ENCODE results near the gene CAD.

The CAD gene

DNA sequence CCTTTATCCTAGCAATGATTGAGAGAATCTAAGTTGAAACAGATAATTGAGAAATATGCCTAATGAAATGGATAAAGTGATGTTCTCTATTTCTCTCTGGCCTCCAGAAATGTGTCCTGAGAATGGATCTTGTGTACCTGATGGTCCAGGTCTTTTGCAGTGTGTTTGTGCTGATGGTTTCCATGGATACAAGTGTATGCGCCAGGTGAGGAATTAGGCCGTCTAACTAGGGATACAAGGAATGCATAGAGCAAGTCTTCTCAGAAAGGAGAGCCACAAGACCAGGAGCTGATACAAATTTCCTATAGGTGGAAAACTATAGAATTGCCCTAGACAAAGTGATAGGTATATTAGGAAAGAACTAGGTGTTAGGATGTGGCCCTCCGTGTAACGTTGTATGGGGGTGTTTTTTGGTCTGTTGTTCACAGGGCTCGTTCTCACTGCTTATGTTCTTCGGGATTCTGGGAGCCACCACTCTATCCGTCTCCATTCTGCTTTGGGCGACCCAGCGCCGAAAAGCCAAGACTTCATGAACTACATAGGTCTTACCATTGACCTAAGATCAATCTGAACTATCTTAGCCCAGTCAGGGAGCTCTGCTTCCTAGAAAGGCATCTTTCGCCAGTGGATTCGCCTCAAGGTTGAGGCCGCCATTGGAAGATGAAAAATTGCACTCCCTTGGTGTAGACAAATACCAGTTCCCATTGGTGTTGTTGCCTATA, 592 bp upstream of the CAD start:
- peaks cover 19% of the 10 kb centered on the region for H3K36me3 ChIP-seq (ENCODE audit: control insufficient read depth, insufficient read depth, low read length)

DNA sequence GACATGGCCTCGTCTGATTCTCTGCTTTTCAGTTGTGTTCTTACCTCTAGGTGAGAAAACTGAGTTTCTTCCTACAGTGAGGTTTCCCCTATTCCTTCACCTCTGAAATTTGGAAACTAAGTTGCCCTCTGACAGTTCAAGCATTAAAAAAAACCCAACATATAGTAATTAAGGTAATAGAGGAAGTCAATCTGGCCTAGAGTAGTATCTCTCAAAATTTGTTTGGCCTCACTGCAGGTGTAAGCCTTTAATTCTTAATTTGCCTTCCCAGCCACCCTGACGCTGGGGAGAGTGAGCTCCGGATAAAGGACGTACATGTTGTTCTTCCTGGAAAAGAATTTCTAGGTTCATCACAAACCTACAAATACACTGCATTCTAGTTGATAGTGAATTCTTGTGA, 1.4 kb downstream of the CAD start:
- H3K9me3 ChIP-seq (ENCODE audit: control insufficient read depth, insufficient read depth, low read length), result no peaks in the 10 kb centered on the region
- H3K9ac ChIP-seq (ENCODE audit: low read depth, low read length), result no peak overlapping the region
- H3K36me3 ChIP-seq (ENCODE audit: control insufficient read depth, insufficient read depth, low read length), result peaks cover 36% of the 10 kb centered on the region
- H3K4me1 ChIP-seq (ENCODE audit: control insufficient read depth, insufficient read depth, low read length), result no peaks in the 10 kb centered on the region
- H3K27me3 ChIP-seq (ENCODE audit: control insufficient read depth, insufficient read depth, low read length), result no peaks in the 10 kb centered on the region
- peak overlapping the region; percentile 85 for H3K4me3 ChIP-seq (ENCODE audit: low read depth, low read length)

More for the DNA sequence above, 592 bp upstream of the CAD start:
- Histone ChIP-seq H3K9me3 (ENCODE audit: control insufficient read depth, insufficient read depth, low read length) (no peaks in the 10 kb centered on the region), H3K4me3 (ENCODE audit: low read depth, low read length) (peak overlapping the region; percentile 40), H3K27me3 (ENCODE audit: control insufficient read depth, insufficient read depth, low read length) (no peaks in the 10 kb centered on the region), H3K9ac (ENCODE audit: low read depth, low read length) (no peak overlapping the region), H3K4me1 (ENCODE audit: control insufficient read depth, insufficient read depth, low read length) (no peaks in the 10 kb centered on the region)

DNA sequence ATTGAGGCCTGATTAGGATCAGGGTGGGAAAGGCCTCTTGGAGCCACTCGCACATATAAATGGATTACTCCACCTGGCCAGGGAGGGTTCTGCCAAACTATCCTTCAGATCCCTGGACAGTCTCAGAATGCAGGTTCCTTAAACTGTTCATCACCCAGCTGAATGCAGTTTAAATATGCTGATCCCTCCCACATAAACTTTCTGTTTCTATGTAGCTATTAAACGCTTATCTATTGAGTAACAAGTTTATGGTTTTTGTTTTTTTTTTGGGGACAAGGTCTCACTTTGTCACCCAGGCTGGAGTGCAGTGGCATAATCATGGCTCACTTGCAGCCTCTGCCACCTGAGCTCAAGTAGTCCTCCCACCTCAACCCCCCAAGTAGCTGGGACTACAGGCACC, 1.9 kb downstream of the CAD start:
- peaks cover 41% of the 10 kb centered on the region for H3K36me3 ChIP-seq (ENCODE audit: control insufficient read depth, insufficient read depth, low read length)
- no peak overlapping the region for H3K9ac ChIP-seq (ENCODE audit: low read depth, low read length)
- no peaks in the 10 kb centered on the region for H3K27me3 ChIP-seq (ENCODE audit: control insufficient read depth, insufficient read depth, low read length)

DNA sequence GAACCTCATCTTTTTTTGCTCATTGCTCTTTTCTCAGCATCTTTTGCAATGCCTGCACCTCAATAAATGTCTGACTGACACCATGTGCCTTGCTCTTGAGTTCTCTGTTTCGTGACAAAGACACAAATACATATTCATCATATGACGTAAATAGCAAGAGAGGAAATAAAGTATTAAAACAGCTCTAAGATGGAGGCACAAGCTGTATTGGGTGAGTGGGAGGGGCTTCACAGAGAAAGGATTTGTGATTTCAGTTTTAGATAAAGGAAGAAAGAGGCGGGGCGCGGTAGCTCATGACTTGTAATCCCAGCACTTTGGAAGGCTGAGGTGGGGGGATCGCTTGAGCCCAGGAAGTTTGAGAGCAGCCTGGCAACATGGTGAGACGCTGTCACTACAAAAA, 2.9 kb downstream of the CAD start:
- Histone ChIP-seq H3K4me3 (ENCODE audit: low read depth, low read length) (no peak overlapping the region), H3K9ac (ENCODE audit: low read depth, low read length) (no peak overlapping the region), H3K36me3 (ENCODE audit: control insufficient read depth, insufficient read depth, low read length) (peaks cover 49% of the 10 kb centered on the region), H3K9me3 (ENCODE audit: control insufficient read depth, insufficient read depth, low read length) (no peaks in the 10 kb centered on the region), H3K27me3 (ENCODE audit: control insufficient read depth, insufficient read depth, low read length) (no peaks in the 10 kb centered on the region), H3K4me1 (ENCODE audit: control insufficient read depth, insufficient read depth, low read length) (no peaks in the 10 kb centered on the region)

More for the DNA sequence above, 1.9 kb downstream of the CAD start:
- no peaks in the 10 kb centered on the region for H3K4me1 ChIP-seq (ENCODE audit: control insufficient read depth, insufficient read depth, low read length)
- no peaks in the 10 kb centered on the region for H3K9me3 ChIP-seq (ENCODE audit: control insufficient read depth, insufficient read depth, low read length)
- H3K4me3 ChIP-seq (ENCODE audit: low read depth, low read length), result no peak overlapping the region

DNA sequence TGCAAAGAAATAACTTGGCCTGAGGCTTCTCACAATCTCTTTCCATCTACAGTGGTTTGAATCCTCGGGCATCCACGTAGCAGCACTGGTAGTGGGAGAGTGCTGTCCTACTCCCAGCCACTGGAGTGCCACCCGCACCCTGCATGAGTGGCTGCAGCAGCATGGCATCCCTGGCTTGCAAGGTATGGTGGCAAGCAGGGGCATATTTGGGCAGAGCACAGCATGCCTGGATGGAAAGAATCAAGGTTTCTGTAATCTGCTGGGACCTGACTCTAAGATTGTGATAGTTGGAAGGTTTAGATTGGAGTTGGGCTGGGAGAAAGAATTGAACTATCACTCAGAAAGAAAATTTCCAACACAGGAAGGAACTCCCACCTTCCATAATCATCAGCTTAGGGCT, 4.0 kb downstream of the CAD start:
- H3K4me3 ChIP-seq (ENCODE audit: low read depth, low read length), result no peak overlapping the region

DNA sequence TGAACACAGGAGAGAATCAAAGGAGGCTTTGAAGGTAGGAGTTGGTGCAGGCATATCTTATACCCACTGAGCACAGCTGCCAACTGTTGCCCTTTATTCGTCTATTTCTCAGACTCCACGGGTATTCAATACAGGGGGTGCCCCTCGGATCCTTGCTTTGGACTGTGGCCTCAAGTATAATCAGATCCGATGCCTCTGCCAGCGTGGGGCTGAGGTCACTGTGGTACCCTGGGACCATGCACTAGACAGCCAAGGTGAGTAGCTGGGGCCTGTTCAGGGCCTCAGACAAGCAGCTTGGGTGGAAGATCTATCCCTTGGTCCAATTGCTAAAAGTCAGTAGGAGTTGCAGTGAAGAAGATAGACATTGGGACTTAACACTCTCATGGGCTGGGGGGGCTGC, 5.2 kb downstream of the CAD start:
- Histone ChIP-seq H3K4me1 (ENCODE audit: control insufficient read depth, insufficient read depth, low read length) (no peaks in the 10 kb centered on the region), H3K36me3 (ENCODE audit: control insufficient read depth, insufficient read depth, low read length) (peaks cover 63% of the 10 kb centered on the region), H3K9me3 (ENCODE audit: control insufficient read depth, insufficient read depth, low read length) (no peaks in the 10 kb centered on the region), H3K27me3 (ENCODE audit: control insufficient read depth, insufficient read depth, low read length) (no peaks in the 10 kb centered on the region), H3K4me3 (ENCODE audit: low read depth, low read length) (no peak overlapping the region), H3K9ac (ENCODE audit: low read depth, low read length) (no peak overlapping the region)

More for the DNA sequence above, 4.0 kb downstream of the CAD start:
- Histone ChIP-seq H3K9me3 (ENCODE audit: control insufficient read depth, insufficient read depth, low read length) (no peaks in the 10 kb centered on the region), H3K36me3 (ENCODE audit: control insufficient read depth, insufficient read depth, low read length) (peaks cover 50% of the 10 kb centered on the region), H3K9ac (ENCODE audit: low read depth, low read length) (no peak overlapping the region), H3K4me1 (ENCODE audit: control insufficient read depth, insufficient read depth, low read length) (no peaks in the 10 kb centered on the region), H3K27me3 (ENCODE audit: control insufficient read depth, insufficient read depth, low read length) (no peaks in the 10 kb centered on the region)

DNA sequence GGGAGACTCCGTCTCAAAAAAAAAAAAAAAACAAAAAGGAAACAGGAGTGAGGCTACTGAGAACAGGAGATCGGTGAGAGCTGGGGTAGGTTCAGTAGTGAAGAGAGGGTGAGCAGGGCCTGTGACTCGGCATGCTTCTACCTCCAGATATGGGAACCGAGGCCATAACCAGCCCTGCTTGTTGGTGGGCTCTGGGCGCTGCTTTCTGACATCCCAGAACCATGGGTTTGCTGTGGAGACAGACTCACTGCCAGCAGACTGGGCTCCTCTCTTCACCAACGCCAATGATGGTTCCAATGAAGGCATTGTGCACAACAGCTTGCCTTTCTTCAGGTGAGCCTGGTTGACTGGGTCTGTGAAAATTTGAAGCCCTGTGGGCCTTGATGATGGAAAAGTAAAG, 6.2 kb downstream of the CAD start:
- H3K9me3 ChIP-seq (ENCODE audit: control insufficient read depth, insufficient read depth, low read length), result no peaks in the 10 kb centered on the region
- H3K27me3 ChIP-seq (ENCODE audit: control insufficient read depth, insufficient read depth, low read length), result no peaks in the 10 kb centered on the region
- no peaks in the 10 kb centered on the region for H3K4me1 ChIP-seq (ENCODE audit: control insufficient read depth, insufficient read depth, low read length)
- no peak overlapping the region for H3K4me3 ChIP-seq (ENCODE audit: low read depth, low read length)
- H3K9ac ChIP-seq (ENCODE audit: low read depth, low read length), result no peak overlapping the region
- H3K36me3 ChIP-seq (ENCODE audit: control insufficient read depth, insufficient read depth, low read length), result peaks cover 71% of the 10 kb centered on the region

DNA sequence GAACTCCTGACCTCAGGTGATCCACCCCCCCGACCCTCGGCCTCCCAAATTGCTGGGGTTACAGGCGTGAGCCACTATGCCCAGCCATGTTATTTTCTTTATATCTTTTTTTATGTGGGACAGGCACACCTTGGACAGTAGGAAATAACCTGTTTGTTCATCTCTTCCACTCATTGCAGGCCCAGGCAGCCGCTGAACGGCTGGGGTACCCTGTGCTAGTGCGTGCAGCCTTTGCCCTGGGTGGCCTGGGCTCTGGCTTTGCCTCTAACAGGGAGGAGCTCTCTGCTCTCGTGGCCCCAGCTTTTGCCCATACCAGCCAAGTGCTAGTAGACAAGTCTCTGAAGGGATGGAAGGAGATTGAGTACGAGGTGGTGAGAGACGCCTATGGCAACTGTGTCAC, 8.4 kb downstream of the CAD start:
- no peak overlapping the region for H3K9ac ChIP-seq (ENCODE audit: low read depth, low read length)
- H3K4me3 ChIP-seq (ENCODE audit: low read depth, low read length), result no peak overlapping the region
- no peaks in the 10 kb centered on the region for H3K9me3 ChIP-seq (ENCODE audit: control insufficient read depth, insufficient read depth, low read length)
- no peaks in the 10 kb centered on the region for H3K4me1 ChIP-seq (ENCODE audit: control insufficient read depth, insufficient read depth, low read length)
- H3K27me3 ChIP-seq (ENCODE audit: control insufficient read depth, insufficient read depth, low read length), result no peaks in the 10 kb centered on the region
- peaks cover 75% of the 10 kb centered on the region for H3K36me3 ChIP-seq (ENCODE audit: control insufficient read depth, insufficient read depth, low read length)

DNA sequence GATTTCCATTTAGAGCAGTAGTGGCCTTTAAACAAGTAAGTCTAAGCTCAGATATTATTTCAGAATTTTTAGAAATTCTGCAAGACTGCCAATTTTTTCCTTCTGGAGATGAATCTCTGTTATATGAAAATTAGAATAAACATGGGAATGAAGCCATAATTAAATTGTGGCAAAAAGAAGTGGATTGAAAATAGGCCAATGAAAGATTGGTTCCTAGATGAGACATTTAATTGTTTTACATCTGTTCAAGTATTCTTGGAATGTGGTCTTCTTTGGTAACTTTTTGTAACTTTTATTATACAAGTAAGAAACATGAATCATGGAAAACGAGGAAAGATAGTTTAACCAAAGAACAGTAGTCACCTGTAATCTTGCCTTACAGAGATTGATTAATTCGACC, 10.3 kb downstream of the CAD start:
- Histone ChIP-seq H3K4me3 (ENCODE audit: low read depth, low read length) (no peak overlapping the region), H3K9me3 (ENCODE audit: control insufficient read depth, insufficient read depth, low read length) (no peaks in the 10 kb centered on the region), H3K4me1 (ENCODE audit: control insufficient read depth, insufficient read depth, low read length) (no peaks in the 10 kb centered on the region), H3K27me3 (ENCODE audit: control insufficient read depth, insufficient read depth, low read length) (no peaks in the 10 kb centered on the region), H3K9ac (ENCODE audit: low read depth, low read length) (no peak overlapping the region), H3K36me3 (ENCODE audit: control insufficient read depth, insufficient read depth, low read length) (peaks cover 74% of the 10 kb centered on the region)

DNA sequence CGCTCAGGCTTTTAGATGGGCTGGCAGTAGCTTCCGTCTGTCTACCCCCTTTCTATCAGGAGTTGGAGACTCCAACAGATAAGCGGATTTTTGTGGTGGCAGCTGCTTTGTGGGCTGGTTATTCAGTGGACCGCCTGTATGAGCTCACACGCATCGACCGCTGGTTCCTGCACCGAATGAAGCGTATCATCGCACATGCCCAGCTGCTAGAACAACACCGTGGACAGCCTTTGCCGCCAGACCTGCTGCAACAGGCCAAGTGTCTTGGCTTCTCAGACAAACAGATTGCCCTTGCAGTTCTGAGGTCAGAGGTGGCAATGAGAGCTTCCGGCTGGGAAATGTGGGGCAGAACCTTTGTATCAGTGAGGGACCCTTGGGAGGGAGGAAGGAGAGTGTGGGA, 14.8 kb downstream of the CAD start:
- Histone ChIP-seq H3K4me3 (ENCODE audit: low read depth, low read length) (no peak overlapping the region), H3K36me3 (ENCODE audit: control insufficient read depth, insufficient read depth, low read length) (peaks cover 81% of the 10 kb centered on the region), H3K9ac (ENCODE audit: low read depth, low read length) (no peak overlapping the region), H3K4me1 (ENCODE audit: control insufficient read depth, insufficient read depth, low read length) (no peaks in the 10 kb centered on the region), H3K27me3 (ENCODE audit: control insufficient read depth, insufficient read depth, low read length) (no peaks in the 10 kb centered on the region), H3K9me3 (ENCODE audit: control insufficient read depth, insufficient read depth, low read length) (no peaks in the 10 kb centered on the region)

DNA sequence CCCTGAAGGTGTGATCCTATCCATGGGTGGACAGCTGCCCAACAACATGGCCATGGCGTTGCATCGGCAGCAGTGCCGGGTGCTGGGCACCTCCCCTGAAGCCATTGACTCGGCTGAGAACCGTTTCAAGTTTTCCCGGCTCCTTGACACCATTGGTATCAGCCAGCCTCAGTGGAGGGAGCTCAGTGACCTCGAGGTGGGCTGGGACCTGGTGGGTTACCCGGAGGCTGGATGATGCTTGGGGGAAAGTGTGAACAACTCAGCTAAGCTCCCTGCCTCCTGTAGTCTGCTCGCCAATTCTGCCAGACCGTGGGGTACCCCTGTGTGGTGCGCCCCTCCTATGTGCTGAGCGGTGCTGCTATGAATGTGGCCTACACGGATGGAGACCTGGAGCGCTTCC, 16.2 kb downstream of the CAD start:
- H3K27me3 ChIP-seq (ENCODE audit: control insufficient read depth, insufficient read depth, low read length), result no peaks in the 10 kb centered on the region
- H3K4me3 ChIP-seq (ENCODE audit: low read depth, low read length), result no peak overlapping the region
- no peaks in the 10 kb centered on the region for H3K9me3 ChIP-seq (ENCODE audit: control insufficient read depth, insufficient read depth, low read length)
- no peaks in the 10 kb centered on the region for H3K4me1 ChIP-seq (ENCODE audit: control insufficient read depth, insufficient read depth, low read length)
- H3K9ac ChIP-seq (ENCODE audit: low read depth, low read length), result no peak overlapping the region
- peaks cover 83% of the 10 kb centered on the region for H3K36me3 ChIP-seq (ENCODE audit: control insufficient read depth, insufficient read depth, low read length)

DNA sequence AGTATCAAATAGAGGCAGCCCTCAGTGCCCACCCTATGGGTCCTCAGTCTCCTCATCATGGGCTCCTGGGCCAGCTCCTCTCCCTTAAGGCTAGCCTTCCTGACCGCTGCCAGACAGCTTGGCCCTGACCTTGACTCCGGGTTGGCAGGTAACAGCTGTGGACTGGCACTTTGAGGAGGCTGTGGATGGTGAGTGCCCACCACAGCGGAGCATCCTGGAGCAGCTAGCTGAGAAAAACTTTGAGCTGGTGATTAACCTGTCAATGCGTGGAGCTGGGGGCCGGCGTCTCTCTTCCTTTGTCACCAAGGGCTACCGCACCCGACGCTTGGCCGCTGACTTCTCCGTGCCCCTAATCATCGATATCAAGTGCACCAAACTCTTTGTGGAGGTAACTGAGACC, 19.0 kb downstream of the CAD start:
- Histone ChIP-seq H3K4me3 (ENCODE audit: low read depth, low read length) (no peak overlapping the region), H3K4me1 (ENCODE audit: control insufficient read depth, insufficient read depth, low read length) (no peaks in the 10 kb centered on the region), H3K9ac (ENCODE audit: low read depth, low read length) (no peak overlapping the region), H3K36me3 (ENCODE audit: control insufficient read depth, insufficient read depth, low read length) (peaks cover 96% of the 10 kb centered on the region), H3K9me3 (ENCODE audit: control insufficient read depth, insufficient read depth, low read length) (no peaks in the 10 kb centered on the region), H3K27me3 (ENCODE audit: control insufficient read depth, insufficient read depth, low read length) (no peaks in the 10 kb centered on the region)
